ENCODE measurements around the gene SNX14. TPM values are rescaled to one million over a fixed set of nuclear protein-coding genes. Genes with fewer than 3 reads are reported as not detected.
A peak's percentile ranks its signal among the peaks of the same experiment; 100 is the strongest.
"Not testable (repeated sequence)": the region's sequence is repeated elsewhere in the genome, so short reads cannot be mapped to it uniquely, and the experiment has no call there.

SNX14 gene
- total and polyA plus RNA-seq, 5 donors = 35.5 to 45.9 (median 42.1) TPM

DNA sequence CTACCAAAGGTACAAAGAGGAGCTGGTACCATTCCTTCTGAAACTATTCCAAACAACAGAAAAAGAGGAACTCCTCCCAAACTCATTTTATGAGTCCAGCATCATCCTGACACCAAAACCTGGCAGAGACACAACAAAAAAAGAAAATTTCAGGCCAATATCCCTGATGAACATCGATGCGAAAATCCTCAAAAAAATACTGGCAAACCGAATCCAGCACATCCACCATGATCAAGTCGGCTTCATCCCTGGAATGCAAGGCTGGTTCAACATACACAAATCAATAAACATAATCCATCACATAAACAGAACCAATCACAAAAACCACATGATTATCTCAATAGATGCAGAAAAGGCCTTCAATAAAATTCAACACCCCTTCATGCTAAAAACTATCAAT is 10.8 kb downstream of the SNX14 start:
- intact Hi-C loops (cut with DNase I); H3K4me3 ChIP-seq (ENCODE audit: low read length); H3K9me3 ChIP-seq (ENCODE audit: control insufficient read depth, low read length); ATAC-seq; H3K4me1 ChIP-seq (ENCODE audit: control insufficient read depth, insufficient read depth, low read length); H3K27ac ChIP-seq (ENCODE audit: low read length); DNase-seq; H3K27me3 ChIP-seq (ENCODE audit: control insufficient read depth, insufficient read depth): not testable (repeated sequence)
- WGBS = 97% methylated on average over 4 of the region's 4 CpGs

DNA sequence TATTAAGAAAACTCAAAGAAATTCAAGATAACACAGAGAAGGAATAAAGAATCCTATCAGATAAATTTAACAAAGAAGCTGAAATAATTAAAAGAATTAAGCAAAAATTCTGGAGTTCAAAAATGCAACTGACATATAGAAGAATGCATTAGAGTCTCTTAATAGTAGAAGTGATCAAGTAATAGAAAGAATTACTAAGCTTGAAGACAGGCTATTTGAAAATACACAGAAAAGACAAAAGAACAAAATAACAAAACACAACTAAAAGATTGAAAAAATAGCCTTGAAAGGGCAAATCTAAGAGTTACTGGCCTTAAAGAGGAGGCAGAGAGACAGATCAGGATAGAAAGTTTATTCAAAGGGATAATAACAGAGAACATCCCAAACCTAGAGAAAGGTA is 12.1 kb downstream of the SNX14 start:
- intact Hi-C loops (cut with DNase I) = no loop called here
- no peak overlapping the region for H3K4me3 ChIP-seq (ENCODE audit: low read length)
- DNase-seq = no peak
- no peaks in the 10 kb centered on the region for H3K27me3 ChIP-seq (ENCODE audit: control insufficient read depth, insufficient read depth)
- H3K27ac ChIP-seq (ENCODE audit: low read length) = no peak overlapping the region
- H3K9me3 ChIP-seq (ENCODE audit: control insufficient read depth, low read length) = no peaks in the 10 kb centered on the region
- ATAC-seq = no peak
- H3K4me1 ChIP-seq (ENCODE audit: control insufficient read depth, insufficient read depth, low read length) = peaks cover 8% of the 10 kb centered on the region

DNA sequence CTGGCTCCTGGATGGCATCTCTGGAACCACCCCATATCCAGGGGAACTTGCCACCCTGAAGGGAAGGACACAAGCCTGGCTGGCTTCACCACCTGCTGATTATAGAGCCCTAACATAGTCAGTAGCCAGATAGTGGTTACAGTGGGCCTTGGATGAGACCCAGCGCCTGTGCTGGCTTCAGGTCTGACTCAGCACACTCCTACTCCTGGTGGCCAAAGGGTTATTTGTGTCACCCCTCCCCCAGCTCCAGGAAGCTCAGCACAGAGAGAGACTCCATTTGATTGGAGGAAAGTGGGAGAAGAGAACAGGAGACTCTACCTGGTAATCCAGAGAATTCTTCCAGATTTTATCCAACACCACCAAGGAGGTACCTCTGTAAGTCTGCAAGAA is 12.8 kb downstream of the SNX14 start:
- intact Hi-C loops (cut with DNase I) = no loop called here
- Histone ChIP-seq H3K4me3 (ENCODE audit: low read length) (no peak overlapping the region), H3K27ac (ENCODE audit: low read length) (no peak overlapping the region), H3K9me3 (ENCODE audit: control insufficient read depth, low read length) (no peaks in the 10 kb centered on the region), H3K27me3 (ENCODE audit: control insufficient read depth, insufficient read depth) (no peaks in the 10 kb centered on the region), H3K4me1 (ENCODE audit: control insufficient read depth, insufficient read depth, low read length) (peaks cover 8% of the 10 kb centered on the region)
- no peak for ATAC-seq
- no peak for DNase-seq
- 98% methylated on average over 1 of the region's 1 CpG for WGBS

DNA sequence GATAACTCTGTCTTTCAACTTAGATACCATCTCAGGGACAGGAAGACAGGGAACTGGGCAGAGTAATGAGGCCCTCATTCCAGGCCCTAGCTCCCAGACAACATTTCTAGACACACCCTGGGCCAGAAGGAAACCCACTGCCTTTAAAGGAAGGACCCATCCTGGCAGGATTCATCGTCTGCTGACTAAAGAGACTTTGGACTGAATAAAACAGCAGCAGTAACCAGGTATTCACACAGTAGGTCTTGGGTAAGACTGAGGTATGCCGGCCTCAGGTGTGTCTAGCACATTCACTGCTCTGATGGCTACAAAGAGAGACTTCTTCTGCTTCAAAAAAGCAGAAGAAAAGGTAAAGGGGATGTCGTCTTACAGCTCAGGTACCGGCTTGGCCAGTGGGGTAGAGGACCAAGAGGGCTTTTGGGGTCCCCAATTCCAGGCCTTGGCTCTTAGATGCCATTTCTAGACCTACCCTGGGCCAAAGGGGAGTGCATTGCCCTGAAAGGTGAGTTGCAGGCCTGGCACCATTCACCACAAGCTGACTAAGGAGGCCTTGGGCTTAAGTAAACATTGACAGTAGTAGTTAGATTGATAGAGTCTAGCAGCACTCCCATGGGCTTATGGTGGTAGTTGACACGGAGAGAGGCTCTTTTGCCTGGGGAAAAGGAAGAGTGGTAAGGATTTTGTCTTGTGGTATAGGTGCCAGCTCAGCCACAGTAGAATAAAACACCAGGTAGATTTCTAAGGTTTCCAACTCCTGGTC is 13.4 kb downstream of the SNX14 start:
- intact Hi-C loops (cut with DNase I) = no loop called here
- WGBS = 89% methylated on average over 5 of the region's 5 CpGs
- H3K4me3 ChIP-seq (ENCODE audit: low read length) = no peak overlapping the region
- no peaks in the 10 kb centered on the region for H3K9me3 ChIP-seq (ENCODE audit: control insufficient read depth, low read length)
- H3K27me3 ChIP-seq (ENCODE audit: control insufficient read depth, insufficient read depth) = no peaks in the 10 kb centered on the region
- H3K4me1 ChIP-seq (ENCODE audit: control insufficient read depth, insufficient read depth, low read length) = peaks cover 8% of the 10 kb centered on the region
- no peak overlapping the region for H3K27ac ChIP-seq (ENCODE audit: low read length)
- no peak for DNase-seq
- peak in 1 of 2 donors; percentile 21 for ATAC-seq

DNA sequence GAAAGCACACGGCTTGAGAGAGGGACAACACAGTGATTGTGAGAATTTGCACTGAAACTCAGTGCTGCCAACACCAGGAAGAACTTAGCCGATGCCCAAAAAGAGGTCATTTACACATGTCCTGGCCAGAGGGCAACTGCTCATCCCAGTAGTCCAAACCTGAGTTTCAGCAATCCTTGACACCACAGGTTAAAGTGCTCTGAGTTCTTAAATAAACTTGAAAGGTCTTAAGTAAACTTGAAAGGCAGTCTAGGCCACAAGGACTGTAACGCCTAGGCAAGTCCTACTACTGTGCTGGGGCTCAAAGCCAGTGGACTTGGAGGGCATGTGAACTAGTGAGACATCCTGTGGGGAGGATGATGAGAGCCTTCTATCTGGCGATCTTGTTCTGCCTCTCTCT is 14.1 kb downstream of the SNX14 start:
- Histone ChIP-seq H3K27me3 (ENCODE audit: control insufficient read depth, insufficient read depth) (no peaks in the 10 kb centered on the region), H3K27ac (ENCODE audit: low read length) (no peak overlapping the region), H3K9me3 (ENCODE audit: control insufficient read depth, low read length) (no peaks in the 10 kb centered on the region), H3K4me1 (ENCODE audit: control insufficient read depth, insufficient read depth, low read length) (peaks cover 8% of the 10 kb centered on the region), H3K4me3 (ENCODE audit: low read length) (no peak overlapping the region)
- 81% methylated on average over 4 of the region's 4 CpGs for WGBS
- ATAC-seq = no peak
- intact Hi-C loops (cut with DNase I) = no loop called here
- no peak for DNase-seq

DNA sequence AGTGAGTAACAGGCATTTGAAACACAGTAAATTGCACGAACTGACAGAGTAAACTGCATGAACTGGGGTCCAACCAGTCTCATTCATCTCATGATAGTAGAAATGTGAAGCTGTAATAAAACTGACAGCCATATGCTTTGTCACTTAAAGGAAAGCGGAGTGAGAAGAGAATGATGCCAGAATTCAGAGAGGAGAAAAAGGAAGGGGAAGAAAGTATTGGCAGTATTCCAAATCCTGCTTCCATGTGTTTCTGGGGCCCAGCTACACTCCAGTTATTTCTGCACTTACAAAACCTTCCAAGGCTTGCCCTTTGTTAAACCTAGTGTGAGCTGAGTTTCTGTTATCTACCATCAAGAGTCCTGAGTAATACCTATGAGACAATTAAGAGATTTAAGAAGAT is 17.2 kb downstream of the SNX14 start:
- no peak for ATAC-seq
- Histone ChIP-seq H3K4me1 (ENCODE audit: control insufficient read depth, insufficient read depth, low read length) (peaks cover 8% of the 10 kb centered on the region), H3K27ac (ENCODE audit: low read length) (no peak overlapping the region), H3K27me3 (ENCODE audit: control insufficient read depth, insufficient read depth) (no peaks in the 10 kb centered on the region), H3K4me3 (ENCODE audit: low read length) (no peak overlapping the region), H3K9me3 (ENCODE audit: control insufficient read depth, low read length) (no peaks in the 10 kb centered on the region)
- intact Hi-C loops (cut with DNase I) = no loop called here
- WGBS = 49% methylated on average over 2 of the region's 2 CpGs
- DNase-seq = no peak

DNA sequence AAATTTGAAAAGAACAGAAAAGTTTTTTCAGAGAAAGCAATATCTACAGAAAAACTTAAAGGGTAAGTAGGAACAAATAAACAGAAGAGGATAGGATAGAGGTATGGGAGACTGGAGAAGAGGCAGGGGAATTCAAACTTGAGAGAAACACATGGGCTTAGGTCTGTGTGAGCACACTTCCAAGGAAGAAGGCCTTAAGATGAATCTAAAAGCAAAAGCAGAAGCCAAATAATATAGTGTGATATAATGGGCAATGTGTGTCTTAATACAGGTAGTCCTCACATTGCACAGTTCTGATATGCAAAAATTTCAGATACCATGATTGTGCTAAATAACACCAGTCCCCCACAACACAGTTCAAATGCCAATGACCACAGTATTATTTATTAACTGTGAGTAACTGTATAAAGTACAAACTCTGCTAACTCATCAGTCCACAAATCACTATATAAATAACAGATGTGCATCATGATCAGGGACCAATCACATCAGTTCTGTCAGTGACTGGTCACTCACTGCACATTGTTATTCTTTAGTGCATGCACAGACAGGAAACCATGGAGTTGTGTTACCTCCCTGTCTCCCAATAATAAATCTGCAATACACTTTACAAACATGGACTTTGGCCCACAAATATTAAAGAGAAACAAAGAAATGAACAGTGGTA is 18.6 kb downstream of the SNX14 start:
- ATAC-seq (no peak), DNase-seq (no peak)
- intact Hi-C loops (cut with DNase I) = no loop called here
- Histone ChIP-seq H3K4me1 (ENCODE audit: control insufficient read depth, insufficient read depth, low read length) (peaks cover 2% of the 10 kb centered on the region), H3K27ac (ENCODE audit: low read length) (no peak overlapping the region), H3K9me3 (ENCODE audit: control insufficient read depth, low read length) (no peaks in the 10 kb centered on the region), H3K4me3 (ENCODE audit: low read length) (no peak overlapping the region), H3K27me3 (ENCODE audit: control insufficient read depth, insufficient read depth) (no peaks in the 10 kb centered on the region)

DNA sequence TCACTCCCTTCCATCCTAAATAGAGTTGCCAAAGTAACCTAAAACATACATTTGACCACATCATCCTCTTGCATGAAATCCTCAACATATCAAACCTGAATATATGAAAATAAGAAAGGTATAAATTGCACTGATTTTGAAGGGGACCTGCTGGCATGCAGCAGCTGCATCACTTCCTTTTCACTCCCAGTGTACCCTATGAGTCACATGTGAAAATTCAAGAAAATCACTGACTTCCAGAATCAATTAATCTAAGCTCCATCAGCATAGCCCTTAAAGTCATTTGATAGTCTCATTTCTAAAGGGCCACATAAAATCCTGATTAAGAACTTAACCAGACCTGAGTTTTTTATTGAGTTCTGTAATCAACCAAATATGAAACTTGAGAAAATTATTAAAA is 24.3 kb downstream of the SNX14 start:
- no peaks in the 10 kb centered on the region for H3K4me1 ChIP-seq (ENCODE audit: control insufficient read depth, insufficient read depth, low read length)
- no peak overlapping the region for H3K27ac ChIP-seq (ENCODE audit: low read length)
- intact Hi-C loops (cut with DNase I) = no loop called here
- no peaks in the 10 kb centered on the region for H3K9me3 ChIP-seq (ENCODE audit: control insufficient read depth, low read length)
- ATAC-seq (no peak), DNase-seq (no peak)
- no peaks in the 10 kb centered on the region for H3K27me3 ChIP-seq (ENCODE audit: control insufficient read depth, insufficient read depth)
- H3K4me3 ChIP-seq (ENCODE audit: low read length) = no peak overlapping the region

DNA sequence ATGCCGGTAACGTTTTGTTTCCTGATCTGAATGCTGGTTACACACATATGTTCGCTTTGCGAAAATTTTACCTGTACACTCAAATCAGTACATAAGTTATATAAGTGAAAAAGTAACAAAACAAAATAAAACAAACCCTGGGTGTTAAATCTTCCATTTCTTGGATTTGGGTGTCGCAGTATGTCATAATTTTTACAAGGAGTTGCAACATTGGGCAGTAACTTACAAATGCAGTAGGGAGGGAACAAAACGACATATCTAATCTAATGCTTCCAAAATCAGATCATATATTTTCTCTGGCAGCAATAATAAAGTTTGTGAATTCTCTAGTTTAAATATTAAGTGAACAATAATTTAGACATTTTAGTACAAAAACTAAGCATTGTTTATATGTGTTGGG is 25.2 kb downstream of the SNX14 start:
- no peaks in the 10 kb centered on the region for H3K9me3 ChIP-seq (ENCODE audit: control insufficient read depth, low read length)
- H3K27me3 ChIP-seq (ENCODE audit: control insufficient read depth, insufficient read depth) = no peaks in the 10 kb centered on the region
- H3K27ac ChIP-seq (ENCODE audit: low read length) = no peak overlapping the region
- ATAC-seq = no peak
- H3K4me3 ChIP-seq (ENCODE audit: low read length) = no peak overlapping the region
- no peak for DNase-seq
- intact Hi-C loops (cut with DNase I) = no loop called here
- no peaks in the 10 kb centered on the region for H3K4me1 ChIP-seq (ENCODE audit: control insufficient read depth, insufficient read depth, low read length)
- 87% methylated on average over 6 of the region's 6 CpGs for WGBS

DNA sequence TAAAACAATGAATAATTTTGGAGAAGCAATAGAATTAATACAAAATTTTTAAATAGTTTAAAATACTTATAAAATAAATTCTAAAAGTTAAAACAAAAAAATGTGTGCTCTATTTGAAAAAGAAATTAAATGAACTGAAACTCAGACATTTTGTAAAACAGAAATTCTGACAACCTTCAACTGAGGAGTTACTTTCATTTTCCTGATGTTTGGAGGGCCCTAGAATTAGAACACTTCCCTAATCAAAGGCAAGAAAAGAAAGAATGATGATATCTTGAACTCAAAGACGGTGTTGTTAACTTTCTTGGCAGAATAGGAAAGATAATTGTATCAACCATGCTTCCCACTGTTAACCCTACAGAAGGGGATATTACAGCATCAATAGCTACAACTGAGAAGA is 27.9 kb downstream of the SNX14 start:
- H3K27ac ChIP-seq (ENCODE audit: low read length) = no peak overlapping the region
- no peaks in the 10 kb centered on the region for H3K27me3 ChIP-seq (ENCODE audit: control insufficient read depth, insufficient read depth)
- WGBS = 10% methylated on average over 1 of the region's 1 CpG
- no peak overlapping the region for H3K4me3 ChIP-seq (ENCODE audit: low read length)
- DNase-seq = no peak
- ATAC-seq = no peak
- H3K4me1 ChIP-seq (ENCODE audit: control insufficient read depth, insufficient read depth, low read length) = no peaks in the 10 kb centered on the region
- intact Hi-C loops (cut with DNase I) = no loop called here
- H3K9me3 ChIP-seq (ENCODE audit: control insufficient read depth, low read length) = no peaks in the 10 kb centered on the region

DNA sequence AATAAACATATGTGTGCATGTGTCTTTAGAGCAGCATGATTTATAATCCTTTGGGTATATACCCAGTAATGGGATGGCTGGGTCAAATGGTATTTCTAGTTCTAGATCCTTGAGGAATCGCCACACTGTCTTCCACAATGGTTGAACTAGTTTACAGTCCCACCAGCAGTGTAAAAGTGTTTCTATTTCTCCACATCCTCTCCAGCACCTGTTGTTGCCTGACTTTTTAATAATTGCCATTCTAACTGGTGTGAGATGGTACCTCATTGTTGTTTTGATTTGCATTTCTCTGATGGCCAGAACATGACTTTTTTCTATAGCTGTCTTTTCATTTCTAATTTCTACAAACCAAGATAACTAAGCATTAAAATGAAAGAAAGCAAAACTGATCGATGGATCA is 29.4 kb downstream of the SNX14 start:
- ATAC-seq; intact Hi-C loops (cut with DNase I): not testable (repeated sequence)
- 98% methylated on average over 1 of the region's 2 CpGs for WGBS

More for the DNA sequence above, 29.4 kb downstream of the SNX14 start:
- H3K27me3 ChIP-seq (ENCODE audit: control insufficient read depth, insufficient read depth); H3K27ac ChIP-seq (ENCODE audit: low read length); H3K9me3 ChIP-seq (ENCODE audit: control insufficient read depth, low read length); H3K4me3 ChIP-seq (ENCODE audit: low read length); DNase-seq; H3K4me1 ChIP-seq (ENCODE audit: control insufficient read depth, insufficient read depth, low read length): not testable (repeated sequence)

All from right cardiac atrium (tissue), 5 donors.